ENCODE measurements around the gene BRI3.

BRI3 gene

DNA sequence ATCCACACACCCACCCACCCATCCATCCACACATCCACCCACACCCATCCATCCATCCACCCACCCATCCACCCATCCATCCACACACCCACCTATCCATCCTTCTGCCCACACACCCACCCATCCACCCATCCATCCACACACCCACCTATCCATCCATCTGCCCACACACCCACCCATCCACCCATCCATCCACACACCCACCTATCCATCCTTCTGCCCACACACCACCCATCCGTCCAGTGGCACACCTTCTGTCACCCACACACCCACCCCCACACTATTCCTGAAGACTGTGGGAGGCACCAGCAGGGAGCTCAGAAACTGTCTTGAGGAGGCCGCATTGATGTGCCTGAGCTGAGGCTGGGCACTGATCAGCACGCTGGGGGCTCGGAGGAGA lies 38.6 kb upstream of the BRI3 start:
- no peak overlapping the region for H3K4me3 ChIP-seq (ENCODE audit: control insufficient read depth, low read depth, low read length)
- no peak for TF ChIP-seq CTCF (IDR thresholded peaks at IDR 0.05; ENCODE audit: control insufficient read depth, insufficient read depth, low read depth, low read length, missing control alignments)
- no peak for DNase-seq (ENCODE audit: low read depth)

- H3K4me3 ChIP-seq (ENCODE audit: control insufficient read depth, low read depth, low read length), result no peak overlapping the region
- TF ChIP-seq CTCF (IDR thresholded peaks at IDR 0.05; ENCODE audit: control insufficient read depth, insufficient read depth, low read depth, low read length, missing control alignments), result no peak
- no peak for DNase-seq (ENCODE audit: low read depth)
Measured at GRCh38 chr7:98244871-98245270, 36.6 kb upstream of the BRI3 start.

GRCh38 chr7:98248156-98248555 lies 33.3 kb upstream of the BRI3 start:
- DNase-seq (ENCODE audit: low read depth), result no peak
- no peak for TF ChIP-seq CTCF (IDR thresholded peaks at IDR 0.05; ENCODE audit: control insufficient read depth, insufficient read depth, low read depth, low read length, missing control alignments)
- H3K4me3 ChIP-seq (ENCODE audit: control insufficient read depth, low read depth, low read length), result no peak overlapping the region

DNA sequence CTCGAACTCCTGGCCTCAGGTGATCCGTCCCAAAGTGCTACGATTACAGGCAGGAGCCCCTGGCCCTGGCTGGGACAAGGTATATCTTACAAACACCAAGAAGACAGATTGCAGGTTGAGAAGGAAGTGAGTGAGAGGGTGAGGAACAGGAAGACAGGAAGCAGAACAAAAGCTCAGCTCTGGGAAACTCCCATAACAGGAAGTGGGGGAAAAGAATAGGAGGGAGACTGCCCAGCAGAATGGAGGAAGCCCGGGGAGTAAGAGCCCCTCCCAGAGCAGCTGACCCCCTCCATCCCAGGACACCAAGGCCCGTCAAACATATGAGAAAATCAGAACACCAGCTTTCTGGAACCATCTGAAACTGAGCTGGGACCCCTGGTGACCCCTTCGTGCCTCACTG lies 32.4 kb upstream of the BRI3 start:
- no peak for TF ChIP-seq CTCF (IDR thresholded peaks at IDR 0.05; ENCODE audit: control insufficient read depth, insufficient read depth, low read depth, low read length, missing control alignments)
- DNase-seq (ENCODE audit: low read depth), result no peak
- no peak overlapping the region for H3K4me3 ChIP-seq (ENCODE audit: control insufficient read depth, low read depth, low read length)

DNA sequence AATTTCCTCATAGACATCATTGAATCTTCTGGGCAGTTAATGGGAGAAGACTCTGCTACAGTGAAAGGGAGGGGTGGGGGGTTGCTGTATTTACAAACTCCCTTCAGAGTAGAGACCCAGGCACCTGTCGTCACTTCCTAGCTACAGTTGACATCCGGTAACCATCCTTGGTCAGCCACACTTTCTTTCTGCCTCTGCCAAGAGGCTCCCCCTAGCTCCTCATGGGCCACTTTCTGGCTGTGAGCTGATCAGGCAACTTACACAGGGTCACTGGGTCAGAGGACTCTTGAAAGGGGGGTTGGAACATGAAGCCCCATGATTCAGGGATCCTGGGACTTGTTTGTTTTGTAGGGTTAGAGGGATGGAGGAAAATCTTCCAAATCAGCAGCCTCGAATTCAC lies 30.7 kb upstream of the BRI3 start:
- TF ChIP-seq CTCF (IDR thresholded peaks at IDR 0.05; ENCODE audit: control insufficient read depth, insufficient read depth, low read depth, low read length, missing control alignments), result no peak
- H3K4me3 ChIP-seq (ENCODE audit: control insufficient read depth, low read depth, low read length), result no peak overlapping the region
- no peak for DNase-seq (ENCODE audit: low read depth)

DNA sequence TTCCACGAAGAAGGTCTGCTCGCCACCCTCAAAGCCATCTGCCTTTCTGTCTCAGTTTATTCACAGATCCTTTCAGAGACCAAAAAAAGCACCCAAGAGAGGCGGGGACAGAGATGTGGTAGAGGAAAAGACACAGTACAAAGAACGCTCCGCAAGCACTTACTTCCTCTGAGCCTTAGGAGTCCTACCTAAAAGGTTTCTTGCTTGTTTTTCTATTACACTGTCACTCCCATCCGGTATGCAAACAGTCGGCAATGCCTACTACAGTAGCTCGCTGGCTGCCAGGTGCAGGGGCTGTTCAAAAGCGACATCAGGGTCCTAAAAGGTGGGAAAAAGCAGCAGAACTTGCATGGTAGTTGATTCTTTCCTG lies 30.3 kb upstream of the BRI3 start:
- TF ChIP-seq CTCF (IDR thresholded peaks at IDR 0.05; ENCODE audit: control insufficient read depth, insufficient read depth, low read depth, low read length, missing control alignments), result no peak
- H3K4me3 ChIP-seq (ENCODE audit: control insufficient read depth, low read depth, low read length), result peak overlapping the region; percentile 100
- no peak for DNase-seq (ENCODE audit: low read depth)

All from AG09309 (cell line).